Breast epithelium (tissue), 3 donors: ENCODE measurements around the gene OBSCN.

Experiments used
- CTCF ChIP-seq, 3 donors: fragments of 450-650 bp; IDR thresholded peaks; one replicate each; pipeline ENCODE4 v1.5.1; 2016 to 2017; ENCODE audit warnings: antibody characterized with exemption in 3 of 3, mild to moderate bottlenecking in 3 of 3, moderate library complexity in 3 of 3
- POLR2A ChIP-seq: fragments of 450-650 bp; IDR thresholded peaks from one replicate; pipeline ENCODE4 v1.6.1; 2016; ENCODE audit warnings: antibody characterized with exemption, mild to moderate bottlenecking, moderate library complexity

DNA sequence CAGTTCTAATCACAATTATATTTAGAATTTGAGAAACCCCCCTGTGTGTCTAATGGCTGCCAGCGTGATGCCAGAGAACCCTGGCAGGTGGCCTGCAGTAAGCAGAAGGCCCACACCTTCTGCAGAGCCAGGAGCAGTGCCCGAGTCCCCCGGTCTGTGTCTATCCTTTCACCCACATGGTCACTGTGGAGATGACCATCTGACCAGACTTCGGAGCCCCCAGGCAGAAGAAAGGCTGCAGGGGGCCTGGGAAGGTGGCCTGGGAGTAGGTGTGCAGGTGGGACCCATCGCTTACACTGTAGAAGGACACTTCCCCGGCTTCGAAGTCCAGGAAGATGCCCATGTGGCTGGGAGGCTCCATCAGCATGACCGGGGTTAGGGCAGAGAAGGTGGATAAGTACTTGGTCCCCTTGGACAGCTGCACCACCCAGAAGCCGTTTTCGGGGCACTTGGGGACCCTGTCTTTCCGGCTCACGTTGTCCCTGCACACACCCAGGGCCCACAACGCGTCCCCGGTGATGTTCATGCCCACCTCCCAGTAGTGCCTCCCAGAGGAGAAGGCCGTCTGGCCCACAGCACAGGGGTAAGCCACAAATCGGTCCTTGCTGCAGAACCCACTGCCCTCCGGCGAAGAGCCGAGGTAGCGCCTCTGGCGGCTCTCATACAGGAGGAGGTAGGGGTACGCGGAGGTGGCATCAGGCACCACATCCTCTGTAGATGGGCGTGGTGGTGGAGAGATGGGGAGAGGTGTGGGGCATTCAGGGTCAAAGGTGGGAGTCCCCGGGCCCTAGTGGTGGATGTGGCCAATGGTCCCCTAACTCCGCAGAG lies 200.4 kb downstream of the OBSCN start:
- no peak for TF ChIP-seq CTCF (IDR thresholded peaks at IDR 0.05)
- TF ChIP-seq POLR2A = no peak
